GM19372 (cell line): ENCODE results near the gene UBE2E2.
A peak's percentile ranks its signal among the peaks of the same experiment; 100 is the strongest.

Experiments used
- ATAC-seq: cut with Tn5 transposase; IDR thresholded peaks from one replicate; pipeline ENCODE4 v1.9.1; 2021; ENCODE audit warnings: mild to moderate bottlenecking, low read depth, moderate library complexity; ENCODE audit not compliant: unreplicated experiment

Gene UBE2E2

GRCh38 chr3:23430781-23431398, 227.8 kb downstream of the UBE2E2 start:
- ATAC-seq, result no peak

DNA sequence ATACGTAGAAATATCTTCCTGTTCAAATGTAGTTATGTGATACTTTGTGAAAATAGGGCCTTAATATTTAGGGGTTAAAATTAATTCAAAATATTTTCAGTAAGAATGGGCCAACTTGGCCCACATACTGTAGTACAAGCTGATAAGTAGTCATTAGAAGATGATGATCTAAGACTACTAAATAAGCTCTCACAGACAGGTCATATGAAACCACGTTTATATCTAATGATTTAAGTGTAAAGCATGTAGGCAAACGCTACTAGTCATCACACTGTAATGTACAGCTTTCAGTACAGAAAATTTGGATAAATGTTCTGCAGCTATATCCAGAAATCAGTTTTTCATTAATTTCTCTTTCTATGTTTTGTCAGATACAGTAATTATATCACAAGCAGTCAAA, 228.6 kb downstream of the UBE2E2 start:
- no peak for ATAC-seq

DNA sequence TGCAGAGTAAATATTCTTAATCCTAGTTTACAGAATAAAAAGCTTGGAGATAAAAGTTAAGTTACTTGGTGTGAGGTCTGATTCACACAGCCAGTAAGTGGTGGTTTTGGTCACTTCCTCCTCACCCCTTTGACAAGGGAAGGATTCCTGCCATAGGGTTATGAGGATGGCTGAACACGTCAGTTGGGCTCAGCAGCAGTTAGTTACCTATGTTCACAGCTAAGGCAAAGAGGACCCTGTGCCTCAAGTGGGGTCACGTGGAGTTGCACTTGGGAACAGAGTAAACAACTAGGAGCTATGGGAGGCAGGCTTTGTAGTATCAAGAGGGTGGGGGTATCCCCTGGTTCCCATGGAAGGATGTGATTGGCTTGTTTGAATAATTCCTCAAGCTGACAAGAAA, 232.2 kb downstream of the UBE2E2 start:
- no peak for ATAC-seq

- no peak for ATAC-seq
Observed at GRCh38 chr3:23435904-23436303, 232.8 kb downstream of the UBE2E2 start.

DNA sequence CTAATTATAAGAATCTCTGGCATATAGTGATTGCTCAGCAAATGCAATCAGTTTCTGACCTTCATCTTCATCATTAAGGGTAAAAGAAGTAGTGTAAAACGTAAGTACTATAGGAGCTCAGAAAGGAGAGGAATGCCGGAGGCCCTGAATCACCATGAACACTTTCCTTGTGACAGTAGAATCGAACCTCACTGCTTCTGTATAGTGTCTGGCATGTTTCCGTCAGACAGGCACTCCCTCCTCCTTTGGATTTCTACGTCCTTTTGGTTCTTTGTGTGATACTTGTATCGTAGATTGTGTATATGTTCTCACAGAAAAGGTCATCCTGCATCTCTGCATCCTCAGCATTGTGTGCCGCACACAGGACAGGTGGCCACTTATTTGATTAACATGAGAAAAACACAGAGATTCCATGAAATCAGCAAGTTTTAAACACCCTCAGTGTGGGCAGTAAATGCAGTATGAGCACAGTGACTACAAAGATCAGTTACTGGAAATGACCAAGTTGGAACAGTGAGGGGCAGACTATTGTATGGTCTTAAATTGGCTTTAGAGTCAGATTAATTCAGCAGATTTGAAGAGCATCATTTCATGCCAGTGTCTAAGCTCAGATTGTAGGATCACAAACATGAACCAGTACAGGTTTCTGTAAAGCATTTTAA, 234.5 kb downstream of the UBE2E2 start:
- no peak for ATAC-seq

DNA sequence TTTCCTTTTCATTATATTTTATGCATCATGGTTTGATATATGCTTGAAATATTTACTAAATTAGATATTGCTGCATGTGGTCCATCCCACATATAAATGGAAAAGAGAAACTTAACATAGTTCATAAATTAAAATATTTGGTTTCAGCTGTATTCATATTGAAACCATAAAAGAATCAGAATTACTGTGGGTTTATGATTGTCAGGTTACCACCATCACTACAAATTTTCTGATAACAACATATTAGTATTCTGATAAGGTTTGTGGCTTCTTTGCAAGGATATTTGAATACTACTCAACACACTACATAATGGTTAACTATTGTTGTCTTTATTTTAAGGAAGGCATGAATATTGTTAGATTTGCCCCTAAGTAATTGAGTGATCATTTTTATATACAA, 235.5 kb downstream of the UBE2E2 start:
- no peak for ATAC-seq

GRCh38 chr3:23439080-23439479, 236.0 kb downstream of the UBE2E2 start:
- ATAC-seq, result no peak

DNA sequence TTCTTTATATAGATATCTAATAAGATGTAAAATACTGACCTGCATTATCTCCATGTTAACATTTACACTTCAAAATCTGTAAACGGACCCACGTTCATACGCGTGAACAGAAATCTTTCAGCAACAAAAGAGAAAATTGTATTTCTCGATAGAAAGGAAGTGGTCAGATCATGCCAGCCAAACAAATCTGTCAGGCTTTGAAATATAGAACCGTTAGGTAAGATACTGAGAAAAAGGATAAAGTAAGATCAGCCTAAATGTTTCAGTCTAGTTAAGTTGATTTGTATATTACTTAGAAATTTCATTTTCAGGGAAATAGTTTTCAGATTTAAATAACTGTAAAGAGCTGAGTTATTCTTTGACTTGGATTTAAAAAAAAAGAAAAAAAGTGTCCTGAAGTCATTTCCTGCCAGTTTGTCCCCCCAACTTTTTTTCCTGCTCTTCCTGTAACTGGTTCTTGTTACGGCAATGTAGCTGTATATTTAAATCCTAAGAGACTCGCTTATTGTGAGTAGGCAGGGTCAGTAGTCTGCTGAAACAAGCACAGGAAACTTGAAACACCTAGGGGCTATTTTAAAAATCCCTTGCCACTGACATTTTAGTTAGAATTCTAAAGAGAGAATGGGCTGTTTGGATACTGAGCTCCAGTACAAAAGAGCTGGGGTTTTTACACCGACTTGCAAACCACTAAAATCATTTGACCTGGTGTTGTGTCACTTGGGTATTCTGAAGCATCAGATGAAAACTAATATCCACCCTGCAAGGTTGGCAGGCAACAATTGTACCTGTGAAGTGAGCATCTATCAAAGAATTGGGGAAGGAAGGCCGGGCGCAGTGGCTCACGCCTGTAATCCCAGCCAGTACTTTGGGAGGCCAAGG, 237.5 kb downstream of the UBE2E2 start:
- no peak for ATAC-seq

DNA sequence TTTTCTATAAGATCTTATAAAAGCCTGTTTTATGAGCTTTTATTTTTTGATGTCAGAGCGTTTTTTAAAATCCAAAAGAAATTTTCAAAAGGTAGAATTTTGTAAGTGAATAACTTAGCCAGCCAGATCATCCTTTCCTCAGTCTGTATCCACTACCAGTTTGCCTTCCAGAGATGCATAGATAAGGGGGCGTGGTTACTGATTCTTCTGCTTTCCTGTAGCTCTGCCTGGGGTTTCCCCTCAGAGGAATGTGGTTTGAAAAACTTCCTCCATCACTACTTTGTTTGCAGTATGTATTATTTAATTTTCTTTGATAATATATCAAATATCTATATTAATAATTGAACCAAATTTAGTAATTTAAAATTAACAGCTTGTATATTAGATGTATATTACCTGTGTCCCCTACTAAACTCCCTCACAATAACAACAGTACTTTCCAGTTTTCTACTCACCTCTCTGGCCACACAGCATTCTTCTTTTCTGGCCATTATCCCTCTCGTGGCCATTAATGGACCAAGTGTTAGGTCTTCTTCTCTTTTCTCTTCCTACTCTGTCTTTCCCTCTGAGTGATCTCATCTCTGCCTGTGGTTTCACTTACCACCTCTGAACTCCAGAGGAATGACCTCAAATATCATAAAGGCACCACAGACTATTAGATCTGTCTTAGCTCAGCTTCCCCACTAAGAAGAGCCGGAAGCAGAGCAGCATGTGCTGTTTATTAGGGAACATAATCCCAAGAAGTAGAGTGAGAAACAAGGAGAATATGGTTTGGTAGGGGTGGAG, 239.7 kb downstream of the UBE2E2 start:
- peak; percentile 60 for ATAC-seq

DNA sequence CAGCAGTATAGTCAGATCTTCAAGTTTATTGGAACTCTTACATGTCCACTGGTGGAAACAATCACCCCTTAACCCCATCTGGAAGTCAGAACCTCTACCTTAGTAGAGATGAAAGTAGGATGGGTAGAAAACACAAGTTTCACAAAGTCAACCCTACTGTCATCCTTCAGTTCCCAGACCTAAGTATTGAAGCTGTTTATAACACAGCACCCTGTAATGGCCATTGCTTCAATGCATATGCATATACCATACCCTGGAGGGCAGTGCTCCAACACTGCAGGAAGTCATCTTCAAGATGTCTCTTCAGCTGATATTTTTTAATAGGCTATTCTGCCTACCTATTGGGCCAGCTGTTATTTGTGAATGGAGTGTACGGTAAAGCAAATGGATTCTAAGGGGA, 241.3 kb downstream of the UBE2E2 start:
- peak; percentile 35 for ATAC-seq

- no peak for ATAC-seq
Observed at GRCh38 chr3:23446301-23446700, 243.2 kb downstream of the UBE2E2 start.

GRCh38 chr3:23448998-23449537, 245.9 kb downstream of the UBE2E2 start:
- ATAC-seq, result no peak

DNA sequence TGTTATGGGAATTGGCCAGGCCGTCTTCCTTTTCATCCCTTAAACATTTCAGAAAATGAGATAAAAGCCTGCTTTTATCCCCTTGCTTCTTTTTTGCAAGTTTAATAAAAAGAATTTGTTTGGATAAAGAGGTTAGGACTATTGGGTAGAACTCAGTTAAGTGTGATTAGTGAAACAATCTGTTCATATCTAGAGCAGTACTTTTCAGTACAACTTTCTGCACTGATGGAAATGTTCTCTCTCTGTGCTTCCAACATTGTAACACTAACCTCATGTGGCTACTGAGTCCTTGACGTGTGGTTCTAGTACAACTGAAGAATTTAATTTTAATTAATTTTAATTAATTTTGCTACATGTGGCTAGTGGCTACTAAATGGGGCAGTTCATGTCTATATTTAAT, 246.9 kb downstream of the UBE2E2 start:
- no peak for ATAC-seq

- ATAC-seq, result no peak
Observed at GRCh38 chr3:23450806-23451205, 247.7 kb downstream of the UBE2E2 start.

DNA sequence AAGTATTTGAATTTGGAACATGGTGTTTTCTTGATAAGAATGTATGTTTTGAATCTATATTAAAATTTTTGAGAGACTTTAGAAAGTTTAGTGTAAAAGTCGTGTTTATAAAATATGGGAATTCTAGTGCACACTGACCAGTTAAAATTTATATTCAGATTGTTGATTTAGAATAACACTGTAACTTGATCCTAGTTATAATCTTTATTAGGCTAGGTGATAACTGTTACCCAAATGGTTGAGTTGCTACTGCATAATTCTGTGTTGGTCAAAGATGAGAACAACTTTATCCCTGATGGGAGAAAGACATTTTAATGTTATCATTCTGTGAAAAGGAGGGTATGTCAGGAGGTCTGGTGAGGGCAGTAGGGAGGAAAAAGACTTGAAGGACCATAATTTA, 249.3 kb downstream of the UBE2E2 start:
- no peak for ATAC-seq

DNA sequence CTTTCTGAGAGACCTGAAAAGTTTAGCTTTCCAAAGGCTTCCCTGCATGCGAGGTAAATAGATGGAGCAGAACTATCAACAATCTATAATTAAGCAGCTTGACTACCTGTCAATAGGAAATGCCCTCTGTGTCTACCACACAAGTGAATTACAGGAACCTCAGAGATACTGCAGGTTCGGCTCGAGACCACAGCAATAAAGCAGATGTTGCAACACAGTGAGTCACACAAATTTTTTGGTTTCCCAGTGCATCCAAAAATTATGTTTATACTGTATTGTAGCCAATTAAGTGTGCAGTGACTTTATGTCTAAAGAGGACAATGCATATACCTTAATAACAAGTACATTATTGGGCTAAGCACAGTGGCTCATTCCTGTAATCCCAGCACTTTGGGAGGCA, 252.0 kb downstream of the UBE2E2 start:
- ATAC-seq, result no peak

- no peak for ATAC-seq
Observed at GRCh38 chr3:23455775-23456174, 252.6 kb downstream of the UBE2E2 start.

GRCh38 chr3:23457697-23458096, 254.6 kb downstream of the UBE2E2 start:
- no peak for ATAC-seq

- ATAC-seq, result no peak
Observed at GRCh38 chr3:23459465-23459864, 256.3 kb downstream of the UBE2E2 start.

DNA sequence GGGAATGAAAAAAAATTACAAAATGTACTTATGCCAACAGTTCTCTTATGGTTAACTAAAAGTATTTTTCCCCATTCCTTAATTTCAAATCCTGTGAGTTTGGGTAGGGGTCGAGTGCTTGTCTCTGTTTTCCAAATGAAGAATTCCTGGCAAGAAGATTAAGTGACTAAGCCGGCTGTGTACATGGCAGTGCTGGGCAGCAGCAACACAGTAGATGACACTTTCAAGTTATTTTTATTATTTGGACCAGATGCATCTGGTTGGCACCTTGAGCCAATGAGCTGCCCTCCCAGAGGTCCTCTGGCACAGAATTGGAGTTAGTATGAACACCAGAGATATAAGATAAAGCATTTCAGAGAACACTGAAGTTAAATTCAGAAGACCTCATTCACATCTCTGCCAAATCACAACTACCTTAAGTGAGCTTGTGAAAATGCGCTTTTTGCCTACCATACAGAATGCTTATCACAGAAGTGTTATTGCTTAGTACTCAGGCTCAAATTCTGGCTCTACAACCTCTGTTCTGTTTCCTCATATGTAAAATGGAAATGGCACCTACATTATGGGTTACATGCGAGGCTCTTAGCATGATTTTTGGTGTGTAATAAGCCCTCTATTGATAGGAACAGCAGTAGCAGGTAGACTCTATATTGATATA, 256.9 kb downstream of the UBE2E2 start:
- no peak for ATAC-seq
